HUES64 (cell line): ENCODE data around the gene AUP1.
A peak's percentile ranks its signal among the peaks of the same experiment; 100 is the strongest.
"Not testable (repeated sequence)": the region's sequence is repeated elsewhere in the genome, so short reads cannot be mapped to it uniquely, and the experiment has no call there.

Experiments used
- H3K27ac ChIP-seq: 2 replicates; pipeline ENCODE4 v1.7.0; 2013; ENCODE audit warnings: low read depth, low read length, inconsistent platforms
- H3K27me3 ChIP-seq: 2 replicates; pipeline ENCODE4 v1.6.1; 2013; ENCODE audit warnings: mild to moderate bottlenecking, low read length; ENCODE audit not compliant: insufficient read depth
- H3K36me3 ChIP-seq: 2 replicates; pipeline ENCODE4 v1.6.1; 2013; ENCODE audit warnings: mild to moderate bottlenecking, low read length; ENCODE audit not compliant: insufficient read depth
- H3K4me1 ChIP-seq: 2 replicates; pipeline ENCODE4 v1.6.1; 2013; ENCODE audit warnings: mild to moderate bottlenecking, low read length, moderate library complexity; ENCODE audit not compliant: insufficient read depth
- H3K4me3 ChIP-seq: 2 replicates; pipeline ENCODE4 v1.5.1; 2013; ENCODE audit warnings: mild to moderate bottlenecking, low read length, moderate library complexity
- H3K9ac ChIP-seq: 2 replicates; pipeline ENCODE4 v1.6.1; 2013; ENCODE audit warnings: mild to moderate bottlenecking, low read depth, low read length
- H3K9me3 ChIP-seq: 2 replicates; pipeline ENCODE4 v1.6.1; 2013; ENCODE audit warnings: low read depth, low read length; ENCODE audit not compliant: insufficient read depth
- WGBS: fragments of 150-250, 120-280 bp; methylation state at CpG from one replicate; pipeline ENCODE4 v1.1.7; 2013; ENCODE audit warnings: missing lambda C conversion rate; 5-methylcytosine and 5-hydroxymethylcytosine counted together

AUP1 gene

DNA sequence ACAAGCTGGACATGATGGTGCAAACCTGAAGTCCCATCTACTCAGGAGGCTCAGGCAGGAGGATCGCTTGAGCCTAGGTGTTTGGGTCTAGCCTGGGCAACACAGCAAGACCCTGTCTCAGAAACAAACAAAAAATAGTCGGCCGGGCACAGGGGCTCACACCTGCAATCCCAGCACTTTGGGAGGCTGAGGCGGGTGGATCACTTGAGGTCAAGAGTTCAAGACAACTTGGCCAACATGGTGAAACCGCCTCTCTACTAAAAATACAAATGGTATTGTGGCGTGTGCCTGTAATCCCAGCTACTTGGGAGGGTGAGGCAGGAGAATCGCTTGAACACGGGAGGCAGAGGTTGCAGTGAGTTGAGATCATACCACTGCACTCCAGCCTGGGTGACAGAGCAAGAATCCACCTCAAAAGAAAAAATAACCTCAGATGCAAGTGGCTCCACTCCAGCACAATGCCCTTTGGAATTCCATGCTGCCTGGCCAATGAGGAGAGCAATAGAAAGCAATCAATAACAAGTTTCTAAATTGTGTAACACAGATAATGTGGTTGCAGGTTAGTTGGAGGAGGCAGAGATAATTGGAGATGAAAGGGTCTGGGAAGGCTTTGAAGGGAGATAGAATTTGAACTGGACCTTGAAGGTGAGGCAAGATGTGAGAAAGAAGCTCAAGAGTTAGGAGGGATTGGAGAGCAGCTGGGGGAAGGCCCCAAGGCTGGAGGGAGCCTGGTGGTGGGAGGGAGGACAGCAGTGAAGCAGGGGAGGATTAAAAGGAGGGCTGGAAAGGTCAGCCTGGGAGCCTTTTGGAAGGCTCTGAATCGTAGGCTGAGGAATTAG is 40.6 kb downstream of the AUP1 start:
- Histone ChIP-seq H3K9ac (no peak overlapping the region), H3K27me3 (no peaks in the 10 kb centered on the region), H3K27ac (no peak overlapping the region), H3K36me3 (peaks cover 55% of the 10 kb centered on the region), H3K9me3 (no peaks in the 10 kb centered on the region), H3K4me1 (no peaks in the 10 kb centered on the region), H3K4me3 (no peak overlapping the region)
- WGBS, result 93% methylated on average over 9 of the region's 9 CpGs

DNA sequence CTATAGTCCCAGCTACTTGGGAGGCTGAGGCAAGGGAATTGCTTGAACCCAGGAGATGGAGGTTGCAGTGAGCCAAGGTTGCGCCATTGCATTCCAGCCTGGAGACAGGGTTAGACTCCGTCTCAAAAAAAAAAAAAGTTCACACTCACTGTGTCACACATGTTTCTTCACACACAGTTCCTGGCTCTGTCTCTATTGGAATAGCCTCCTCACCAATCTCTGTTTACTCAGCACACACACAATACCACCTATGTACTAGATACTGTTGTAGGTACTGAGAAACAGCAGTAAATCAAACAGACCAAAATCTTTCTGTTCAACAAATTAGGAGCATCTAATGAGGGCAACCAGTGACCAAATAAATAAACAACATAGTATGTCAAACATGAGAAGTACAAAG is 43.4 kb downstream of the AUP1 start:
- H3K9ac ChIP-seq, result no peak overlapping the region
- no peaks in the 10 kb centered on the region for H3K27me3 ChIP-seq
- H3K36me3 ChIP-seq, result peaks cover 28% of the 10 kb centered on the region
- WGBS, result 98% methylated on average over 2 of the region's 2 CpGs
- 0 out of 2 replicates have a peak, but pooled peaks cover 3% of the 10 kb centered on the region for H3K4me1 ChIP-seq
- no peak overlapping the region for H3K27ac ChIP-seq
- H3K9me3 ChIP-seq, result no peaks in the 10 kb centered on the region
- H3K4me3 ChIP-seq, result no peak overlapping the region

GRCh38 chr2:74483675-74484164 is 45.8 kb downstream of the AUP1 start:
- H3K27ac ChIP-seq, H3K4me1 ChIP-seq, H3K9me3 ChIP-seq, H3K27me3 ChIP-seq: not testable (repeated sequence)
- 0 out of 2 replicates have a peak overlapping the region, but pooled peaks have one; percentile 84 for H3K9ac ChIP-seq
- H3K36me3 ChIP-seq, result peaks cover 35% of the 10 kb centered on the region
- WGBS, result 86% methylated on average over 19 of the region's 19 CpGs
- peak overlapping the region; percentile 83 for H3K4me3 ChIP-seq

DNA sequence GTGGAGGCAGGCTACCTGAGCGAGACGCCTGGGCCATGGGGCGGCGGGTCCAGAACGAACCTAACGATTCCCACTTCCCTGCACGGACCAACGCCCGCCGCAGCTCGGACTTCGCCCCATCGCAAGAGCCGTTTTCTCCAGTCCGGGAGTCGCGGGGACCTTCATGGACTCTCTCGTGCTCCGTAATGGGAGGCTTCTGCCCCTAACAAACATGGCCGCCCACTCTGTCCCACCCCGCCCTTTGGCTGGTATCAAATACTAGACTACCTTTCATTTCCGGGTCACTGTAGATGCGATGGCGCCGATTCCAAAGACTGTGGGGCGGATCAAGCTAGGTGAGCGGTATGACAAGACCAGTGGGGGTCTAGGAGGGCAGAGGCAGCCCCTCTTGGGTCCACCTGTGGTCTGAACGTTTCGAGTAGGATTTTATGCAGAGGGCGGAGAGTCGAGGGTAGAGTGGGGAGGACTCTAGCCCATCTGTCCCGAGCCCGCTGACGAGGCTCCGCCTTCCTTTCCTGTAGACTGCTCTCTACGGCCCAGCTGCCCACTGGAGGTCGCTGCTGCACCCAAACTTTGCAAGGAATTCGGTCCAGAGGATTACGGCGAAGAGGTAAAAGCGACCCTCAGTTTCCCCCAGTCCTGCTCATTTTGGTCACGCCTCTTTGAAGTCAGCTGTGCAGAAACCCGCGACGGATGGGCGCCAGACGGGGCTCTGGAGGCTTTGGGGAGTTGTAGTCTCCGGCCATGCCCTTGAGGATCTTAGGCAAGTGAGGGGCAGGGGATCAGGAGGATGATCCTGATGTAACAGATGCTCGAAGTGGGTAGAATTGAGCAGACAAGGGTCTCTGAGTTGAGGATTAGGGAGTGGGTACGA is 46.5 kb downstream of the AUP1 start, which contains the start of the genes CCDC142 and TTC31:
Gene CCDC142, minus strand, starts transcription at position 198 of the 874 bp plus-strand sequence. Its CDS starts 161 bp downstream, at position 37.
Gene TTC31, plus strand, starts transcription at position 281 of the 874 bp plus-strand sequence. Its CDS starts 15 bp downstream, at position 296.
- Histone ChIP-seq H3K4me3 (peak within 1 kb of the TSS; percentile 83), H3K9me3 (no peaks in the 10 kb centered on the region), H3K4me1 (0 out of 2 replicates have a peak, but pooled peaks cover 3% of the 10 kb centered on the region), H3K27me3 (no peaks in the 10 kb centered on the region), H3K9ac (peak within 1 kb of the TSS; percentile 84), H3K27ac (peak within 1 kb of the TSS; percentile 73), H3K36me3 (peaks cover 33% of the 10 kb centered on the region)
- 3% methylated on average over 50 of the region's 50 CpGs for WGBS

- Histone ChIP-seq H3K9ac (peak overlapping the region; percentile 84), H3K9me3 (no peaks in the 10 kb centered on the region), H3K27ac (peak overlapping the region; percentile 47; the same call in 1 of the 2 replicates), H3K27me3 (no peaks in the 10 kb centered on the region), H3K36me3 (peaks cover 35% of the 10 kb centered on the region), H3K4me1 (0 out of 2 replicates have a peak, but pooled peaks cover 3% of the 10 kb centered on the region), H3K4me3 (peak overlapping the region; percentile 83)
- WGBS, result 1% methylated on average over 80 of the region's 80 CpGs
Measured at GRCh38 chr2:74481961-74482800, 47.3 kb downstream of the AUP1 start.

DNA sequence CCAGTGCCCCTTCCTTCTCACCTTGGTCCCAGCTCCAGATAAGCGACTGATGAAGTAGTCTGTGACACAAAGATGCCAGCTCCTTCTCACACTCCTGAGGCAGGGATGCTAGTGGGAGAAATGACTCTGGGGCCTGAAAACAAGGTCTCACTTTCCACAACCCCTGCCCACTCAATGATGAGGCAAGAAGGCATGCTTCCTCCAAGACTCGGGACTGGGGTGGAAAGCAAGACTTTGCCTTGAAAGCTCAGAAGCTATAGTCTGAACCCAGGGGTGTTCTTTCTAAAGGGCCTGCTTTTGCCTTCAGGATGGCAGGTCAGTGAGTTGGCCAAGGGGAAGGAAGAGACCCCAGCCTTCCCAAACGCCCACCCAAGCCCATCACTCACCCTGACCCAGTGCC is 48.1 kb downstream of the AUP1 start:
- Histone ChIP-seq H3K9me3 (no peaks in the 10 kb centered on the region), H3K27me3 (no peaks in the 10 kb centered on the region), H3K27ac (no peak overlapping the region), H3K4me3 (peak overlapping the region; percentile 83), H3K4me1 (0 out of 2 replicates have a peak, but pooled peaks cover 3% of the 10 kb centered on the region), H3K36me3 (peaks cover 34% of the 10 kb centered on the region), H3K9ac (0 out of 2 replicates have a peak overlapping the region, but pooled peaks have one; percentile 84)
- 91% methylated on average over 3 of the region's 3 CpGs for WGBS
